Cardiac fibroblast (primary cell): ENCODE data around the gene ATXN7L1.

Source experiments
- DNase-seq, 2 donors: peaks; one replicate each; pipeline versions ENCODE4 v3.0.0 to v3.0.0-alpha.2; 2010; ENCODE audit warnings: low read depth in 2 of 2
- H3K4me3 ChIP-seq, 2 donors: replicated peaks in 1 of 2; 1 replicate in 1 of 2; 2 replicates in 1 of 2; pipeline ENCODE4 v1.5.1; 2011; ENCODE audit warnings: low read depth in 2 of 2, low read length in 2 of 2, mild to moderate bottlenecking in 2 of 2, moderate library complexity in 1 of 2
- TF ChIP-seq, protein P1 (sequence below): IDR thresholded peaks from one replicate; pipeline ENCODE4 v1.5.1; 2011; ENCODE audit warnings: low read depth, mild to moderate bottlenecking, low read length, inconsistent platforms

ATXN7L1 gene

GRCh38 chr7:105677817-105678573, 198.4 kb downstream of the ATXN7L1 start:
- TF ChIP-seq, protein P1, sequence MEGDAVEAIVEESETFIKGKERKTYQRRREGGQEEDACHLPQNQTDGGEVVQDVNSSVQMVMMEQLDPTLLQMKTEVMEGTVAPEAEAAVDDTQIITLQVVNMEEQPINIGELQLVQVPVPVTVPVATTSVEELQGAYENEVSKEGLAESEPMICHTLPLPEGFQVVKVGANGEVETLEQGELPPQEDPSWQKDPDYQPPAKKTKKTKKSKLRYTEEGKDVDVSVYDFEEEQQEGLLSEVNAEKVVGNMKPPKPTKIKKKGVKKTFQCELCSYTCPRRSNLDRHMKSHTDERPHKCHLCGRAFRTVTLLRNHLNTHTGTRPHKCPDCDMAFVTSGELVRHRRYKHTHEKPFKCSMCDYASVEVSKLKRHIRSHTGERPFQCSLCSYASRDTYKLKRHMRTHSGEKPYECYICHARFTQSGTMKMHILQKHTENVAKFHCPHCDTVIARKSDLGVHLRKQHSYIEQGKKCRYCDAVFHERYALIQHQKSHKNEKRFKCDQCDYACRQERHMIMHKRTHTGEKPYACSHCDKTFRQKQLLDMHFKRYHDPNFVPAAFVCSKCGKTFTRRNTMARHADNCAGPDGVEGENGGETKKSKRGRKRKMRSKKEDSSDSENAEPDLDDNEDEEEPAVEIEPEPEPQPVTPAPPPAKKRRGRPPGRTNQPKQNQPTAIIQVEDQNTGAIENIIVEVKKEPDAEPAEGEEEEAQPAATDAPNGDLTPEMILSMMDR, result no peak
- H3K4me3 ChIP-seq, result no peak overlapping the region
- no peak for DNase-seq

DNA sequence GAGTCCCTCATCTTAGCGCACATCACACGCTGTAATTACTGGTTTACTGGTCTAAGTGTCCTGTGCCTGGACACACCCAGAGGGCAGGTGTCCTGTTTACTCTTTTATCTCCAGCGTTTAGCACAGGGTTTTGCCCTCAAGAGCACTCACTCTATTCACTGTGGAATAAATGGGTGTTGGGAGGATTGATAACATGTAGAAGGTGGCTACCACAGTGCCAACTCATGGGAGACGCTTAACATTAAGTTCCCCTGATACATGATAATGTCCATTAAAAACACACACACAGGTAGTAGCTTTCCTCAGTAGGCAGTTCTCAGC, 199.0 kb downstream of the ATXN7L1 start:
- no peak for DNase-seq
- no peak overlapping the region for H3K4me3 ChIP-seq
- TF ChIP-seq, protein P1, result no peak

GRCh38 chr7:105675934-105676371, 200.4 kb downstream of the ATXN7L1 start:
- TF ChIP-seq, protein P1, result no peak
- H3K4me3 ChIP-seq, result no peak overlapping the region
- DNase-seq, result no peak

DNA sequence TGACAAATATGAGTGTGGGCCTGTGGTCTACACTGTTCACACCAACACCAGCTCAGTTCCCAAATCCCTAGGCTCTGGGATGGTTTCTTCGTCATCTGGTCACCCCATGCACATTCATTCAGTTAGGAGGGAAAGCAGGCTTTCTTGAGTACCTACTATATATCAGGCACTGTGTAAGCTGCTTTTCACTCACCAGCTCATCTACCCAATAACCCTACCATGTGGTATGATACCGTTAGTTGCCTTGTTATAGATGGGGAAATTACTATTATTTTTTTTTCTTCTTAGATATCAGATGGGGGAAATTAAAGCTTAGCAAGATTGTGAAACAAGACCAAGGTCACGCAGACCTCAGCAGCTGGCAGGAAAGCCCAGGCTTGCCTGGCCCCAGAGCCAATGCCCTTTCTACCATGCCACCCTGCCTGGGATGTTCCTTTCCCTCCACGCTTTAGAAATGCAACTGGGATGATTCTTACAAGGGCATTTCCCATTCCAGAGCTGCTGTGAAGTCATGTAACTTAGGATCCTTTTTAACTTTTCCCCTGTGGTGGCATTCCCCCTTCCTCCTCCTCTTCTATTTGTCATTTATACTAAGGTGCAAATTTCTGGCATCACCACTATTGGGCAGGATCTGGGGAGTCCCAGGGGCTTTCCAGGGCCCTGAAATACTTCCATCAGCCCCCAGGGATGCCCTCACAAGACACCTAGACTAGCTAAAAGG, 202.0 kb downstream of the ATXN7L1 start:
- no peak overlapping the region for H3K4me3 ChIP-seq
- TF ChIP-seq, protein P1, result no peak
- DNase-seq, result no peak

GRCh38 chr7:105673367-105674084, 202.9 kb downstream of the ATXN7L1 start:
- no peak for DNase-seq
- TF ChIP-seq, protein P1, result no peak
- H3K4me3 ChIP-seq, result no peak overlapping the region

GRCh38 chr7:105672801-105673200, 203.6 kb downstream of the ATXN7L1 start:
- no peak overlapping the region for H3K4me3 ChIP-seq
- no peak for DNase-seq
- TF ChIP-seq, protein P1, result no peak
